ENCODE data around the gene CLHC1. TPM values are rescaled to one million over a fixed set of nuclear protein-coding genes. Genes with fewer than 3 reads are reported as not detected.

Gene CLHC1
- total RNA-seq, 4 donors from 2014 or later: 2.3 to 12.5 (median 9.3) TPM

GRCh38 chr2:55235724-55236538 is 3.8 kb upstream of the CLHC1 start:
- DNase-seq: no peak
- H3K36me3 ChIP-seq: peaks cover 0 to 74% (median 11%) of the 10 kb centered on the region in 3 donors
- H3K4me1 ChIP-seq: peaks cover 10 to 34% (median 21%) of the 10 kb centered on the region in 3 donors
- H3K27ac ChIP-seq: no peak overlapping the region
- 85 to 95% methylated on average over 3 of the region's 3 CpGs for WGBS, 2 donors
- H3K4me3 ChIP-seq: no peak overlapping the region
- intact Hi-C loops (cut with DNase I): no loop called here
- no peaks in the 10 kb centered on the region for H3K27me3 ChIP-seq
- no peak for TF ChIP-seq POLR2A (IDR thresholded peaks at IDR 0.05)
- TF ChIP-seq CTCF (IDR thresholded peaks at IDR 0.05): no peak
- H3K9me3 ChIP-seq: no peaks in the 10 kb centered on the region

GRCh38 chr2:55233658-55233940 is 1.5 kb upstream of the CLHC1 start:
- TF ChIP-seq CTCF (IDR thresholded peaks at IDR 0.05): no peak
- no peak for TF ChIP-seq POLR2A (IDR thresholded peaks at IDR 0.05)
- DNase-seq: no peak
- peaks cover 0 to 51% (median 11%) of the 10 kb centered on the region in 3 donors for H3K36me3 ChIP-seq
- H3K4me3 ChIP-seq: peak overlapping the region; percentile 67 to 94 (median 84)
- H3K27ac ChIP-seq: peak overlapping the region; percentile 90 to 96 (median 93)
- H3K9me3 ChIP-seq: no peaks in the 10 kb centered on the region
- no peaks in the 10 kb centered on the region for H3K27me3 ChIP-seq
- intact Hi-C loops (cut with DNase I): no loop called here
- H3K4me1 ChIP-seq: peaks cover 10 to 40% (median 24%) of the 10 kb centered on the region in 3 donors
- 56 to 58% methylated on average over 7 of the region's 7 CpGs for WGBS, 2 donors

- WGBS, 2 donors: 5 to 9% methylated on average over 10 to 14 of the region's 33 CpGs
- no peak for DNase-seq
These were observed 967 bp upstream of the CLHC1 start for GRCh38 chr2:55232863-55233657.

GRCh38 chr2:55231546-55232083 is 478 bp downstream of the CLHC1 start:
- DNase-seq: no peak
- Histone ChIP-seq H3K27me3 (no peaks in the 10 kb centered on the region), H3K27ac (peak overlapping the region; percentile 90 to 96 (median 93)), H3K4me3 (peak overlapping the region; percentile 67 to 94 (median 84)), H3K9me3 (no peaks in the 10 kb centered on the region), H3K36me3 (peaks cover 0 to 32% (median 11%) of the 10 kb centered on the region in 3 donors), H3K4me1 (peaks cover 10 to 57% (median 24%) of the 10 kb centered on the region in 3 donors)
- TF ChIP-seq POLR2A (IDR thresholded peaks at IDR 0.05) (no peak), CTCF (IDR thresholded peaks at IDR 0.05) (no peak)
- intact Hi-C loops (cut with DNase I): no loop called here
- WGBS, 2 donors: 5% methylated on average over 12 of the region's 13 CpGs

More at GRCh38 chr2:55232863-55233657, 967 bp upstream of the CLHC1 start:
- Histone ChIP-seq H3K36me3 (peaks cover 0 to 46% (median 11%) of the 10 kb centered on the region in 3 donors), H3K4me1 (peaks cover 10 to 46% (median 24%) of the 10 kb centered on the region in 3 donors), H3K9me3 (no peaks in the 10 kb centered on the region), H3K27ac (peak overlapping the region; percentile 90 to 96 (median 93)), H3K4me3 (peak overlapping the region; percentile 67 to 94 (median 84)), H3K27me3 (no peaks in the 10 kb centered on the region)
- intact Hi-C loops (cut with DNase I): no loop called here
- TF ChIP-seq POLR2A (IDR thresholded peaks at IDR 0.05) (no peak), CTCF (IDR thresholded peaks at IDR 0.05) (no peak)
